Keratinocyte (primary cell): Measurements from ENCODE around the gene CTSD. TPM values are rescaled to one million over a fixed set of nuclear protein-coding genes. Genes with fewer than 3 reads are reported as not detected.

Source experiments
- DNase-seq: peaks from one replicate; pipeline ENCODE4 v3.0.0-alpha.2; 2011; ENCODE audit warnings: low read depth, missing footprints, low spot score
- FAIRE-seq: peaks from 2 replicates; lab custom pipeline; 2011; peaks lifted over from hg19 to GRCh38; lab: Jason Lieb, UNC
- H2AFZ ChIP-seq: 2 replicates; pipeline ENCODE4 v1.6.0; 2012; ENCODE audit warnings: low read length, control low read depth, inconsistent platforms; ENCODE audit not compliant: control insufficient read depth
- H3K27ac ChIP-seq: 2 replicates; pipeline ENCODE4 v1.5.1; 2011; ENCODE audit warnings: low read length; ENCODE audit not compliant: control insufficient read depth, insufficient read depth
- H3K27me3 ChIP-seq: 3 replicates; pipeline ENCODE4 v1.6.0; 2011; ENCODE audit warnings: low read length; ENCODE audit not compliant: control insufficient read depth, insufficient read depth; ENCODE audit errors: extremely low read depth
- H3K36me3 ChIP-seq, 2 experiments: 2 replicates in 1 of 2; 3 replicates in 1 of 2; pipeline ENCODE4 v1.5.1; 2011; ENCODE audit warnings: low read length in 2 of 2, mild to moderate bottlenecking in 1 of 2; ENCODE audit not compliant: control insufficient read depth in 2 of 2, insufficient read depth in 2 of 2; ENCODE audit errors: extremely low read depth in 1 of 2
- H3K4me1 ChIP-seq: 3 replicates; pipeline ENCODE4 v1.5.1; 2011; ENCODE audit warnings: low read length; ENCODE audit not compliant: control insufficient read depth, insufficient read depth; ENCODE audit errors: extremely low read depth
- H3K4me2 ChIP-seq: 3 replicates; pipeline ENCODE4 v1.6.0; 2011; ENCODE audit warnings: low read depth, low read length; ENCODE audit not compliant: control insufficient read depth, insufficient read depth; ENCODE audit errors: extremely low read depth
- H3K4me3 ChIP-seq, 3 experiments: fragments of 200-600 bp in 1 of 3; sonication (generic) in 1 of 3; 2 replicates in 2 of 3; 3 replicates in 1 of 3; pipeline ENCODE4 v1.5.1; 2011 to 2016; ENCODE audit warnings: low read length in 3 of 3, mild to moderate bottlenecking in 3 of 3, control low read depth in 2 of 3, inconsistent platforms in 1 of 3, low read depth in 1 of 3, mixed read lengths in 1 of 3, mixed run types in 1 of 3, moderate library complexity in 1 of 3; ENCODE audit not compliant: control insufficient read depth in 2 of 3, insufficient read depth in 2 of 3; ENCODE audit errors: extremely low read depth in 1 of 3
- H3K79me2 ChIP-seq: 2 replicates; pipeline ENCODE4 v1.6.0; 2012; ENCODE audit warnings: low read length; ENCODE audit not compliant: control insufficient read depth, insufficient read depth
- H3K9ac ChIP-seq: 3 replicates; pipeline ENCODE4 v1.6.0; 2011; ENCODE audit warnings: low read length; ENCODE audit not compliant: control insufficient read depth, insufficient read depth; ENCODE audit errors: extremely low read depth
- H3K9me1 ChIP-seq: 3 replicates; pipeline ENCODE4 v1.6.0; 2011; ENCODE audit warnings: low read length; ENCODE audit not compliant: control insufficient read depth, insufficient read depth; ENCODE audit errors: extremely low read depth
- H3K9me3 ChIP-seq: 2 replicates; pipeline ENCODE4 v1.5.1; 2012; ENCODE audit warnings: low read depth, low read length; ENCODE audit not compliant: control insufficient read depth
- H4K20me1 ChIP-seq: 3 replicates; pipeline ENCODE4 v1.6.0; 2011; ENCODE audit warnings: low read length; ENCODE audit not compliant: control insufficient read depth, insufficient read depth; ENCODE audit errors: extremely low read depth
- EZH2 ChIP-seq: IDR thresholded peaks from one replicate; pipeline ENCODE4 v1.6.1; 2012; ENCODE audit warnings: inconsistent platforms, mild to moderate bottlenecking, low read length, moderate library complexity
- dilution Hi-C: fragments of 300-500 bp; cut with MboI; formaldehyde crosslinking; loops from one replicate; pipeline ENCODE4 v1.7.0; 2020; ENCODE audit warnings: low sequenced_read_pairs; ENCODE audit not compliant: extremely low pct_ligation_motif_present
- polyA plus RNA-seq, 5 experiments: library from polyadenylated mRNA; depleted of rRNA in 3 of 5; stranded (reverse) in 3 of 5; stranded (forward) in 1 of 5; unstranded in 1 of 5; fragments of >200 nt; gene quantifications; 1 replicate in 1 of 5; 2 replicates in 3 of 5; 3 replicates in 1 of 5; pipeline versions ENCODE4 v1.2.1 to v1.2.3, GENCODE V29; 2011 to 2012; ENCODE audit warnings: missing spikeins in 2 of 5, low read depth in 1 of 5, low replicate concordance in 1 of 5
- TF ChIP-seq, protein P1 (sequence below), 3 experiments: IDR thresholded peaks in 1 of 3; conservative IDR thresholded peaks in 1 of 3; optimal IDR thresholded peaks in 1 of 3; 2 replicates in 2 of 3; 3 replicates in 1 of 3; pipeline versions ENCODE3 to v1.5.1; 2011; ENCODE audit warnings: low read length in 3 of 3, mild to moderate bottlenecking in 3 of 3, moderate library complexity in 2 of 3, control low read depth in 1 of 3, inconsistent platforms in 1 of 3; ENCODE audit not compliant: insufficient read depth in 2 of 3; ENCODE audit errors: extremely low read depth in 1 of 3

The CTSD gene
- polyA plus RNA-seq, 1 donor (not counting 4 experiments of a cell fraction or from before 2014, with no cell fraction given) = 152 TPM

DNA sequence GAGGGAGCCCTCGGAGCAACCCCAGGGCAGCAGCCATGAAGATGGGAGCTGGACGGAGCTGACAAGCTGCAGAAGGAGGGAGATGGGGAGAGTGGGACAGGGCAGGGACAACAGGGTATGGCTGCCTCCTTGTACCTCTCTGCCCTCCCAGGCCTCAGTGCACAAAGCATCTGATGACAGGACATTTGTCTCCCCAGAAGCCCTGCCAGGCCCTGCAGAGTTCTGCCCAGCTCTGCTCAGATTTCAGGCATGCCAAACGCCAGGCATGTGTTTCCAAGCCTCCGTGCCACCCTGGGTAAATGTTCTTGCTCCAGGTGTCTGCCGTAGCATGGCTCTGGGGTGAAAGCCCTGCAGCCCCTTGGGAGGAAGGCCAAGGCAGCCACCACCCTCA lies 12.2 kb downstream of the CTSD start:
- Histone ChIP-seq H3K4me3 (no peak overlapping the region), H3K27ac (no peak overlapping the region), H3K9me3 (no peaks in the 10 kb centered on the region), H3K36me3 (peaks cover 0 to 19% of the 10 kb centered on the region in 2 experiments), H3K9ac (no peak overlapping the region), H3K9me1 (no peaks in the 10 kb centered on the region), H3K79me2 (no peaks in the 10 kb centered on the region), H2AFZ (no peak overlapping the region), H4K20me1 (no peaks in the 10 kb centered on the region), H3K4me1 (peaks cover 20% of the 10 kb centered on the region), H3K27me3 (peaks cover 28% of the 10 kb centered on the region), H3K4me2 (no peak overlapping the region)
- TF ChIP-seq, protein P1, sequence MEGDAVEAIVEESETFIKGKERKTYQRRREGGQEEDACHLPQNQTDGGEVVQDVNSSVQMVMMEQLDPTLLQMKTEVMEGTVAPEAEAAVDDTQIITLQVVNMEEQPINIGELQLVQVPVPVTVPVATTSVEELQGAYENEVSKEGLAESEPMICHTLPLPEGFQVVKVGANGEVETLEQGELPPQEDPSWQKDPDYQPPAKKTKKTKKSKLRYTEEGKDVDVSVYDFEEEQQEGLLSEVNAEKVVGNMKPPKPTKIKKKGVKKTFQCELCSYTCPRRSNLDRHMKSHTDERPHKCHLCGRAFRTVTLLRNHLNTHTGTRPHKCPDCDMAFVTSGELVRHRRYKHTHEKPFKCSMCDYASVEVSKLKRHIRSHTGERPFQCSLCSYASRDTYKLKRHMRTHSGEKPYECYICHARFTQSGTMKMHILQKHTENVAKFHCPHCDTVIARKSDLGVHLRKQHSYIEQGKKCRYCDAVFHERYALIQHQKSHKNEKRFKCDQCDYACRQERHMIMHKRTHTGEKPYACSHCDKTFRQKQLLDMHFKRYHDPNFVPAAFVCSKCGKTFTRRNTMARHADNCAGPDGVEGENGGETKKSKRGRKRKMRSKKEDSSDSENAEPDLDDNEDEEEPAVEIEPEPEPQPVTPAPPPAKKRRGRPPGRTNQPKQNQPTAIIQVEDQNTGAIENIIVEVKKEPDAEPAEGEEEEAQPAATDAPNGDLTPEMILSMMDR (optimal IDR thresholded peaks at IDR 0.05 in 1 of 3, IDR thresholded peaks at IDR 0.05 in 1 of 3, conservative IDR thresholded peaks at IDR 0.05 in 1 of 3; ENCODE audit: extremely low read depth in 1 of 3, insufficient read depth in 2 of 3, low read length in 3 of 3) = no peak
- no peak for TF ChIP-seq EZH2
- FAIRE-seq (no peak), DNase-seq (no peak)
- dilution Hi-C loops = no loop called here

DNA sequence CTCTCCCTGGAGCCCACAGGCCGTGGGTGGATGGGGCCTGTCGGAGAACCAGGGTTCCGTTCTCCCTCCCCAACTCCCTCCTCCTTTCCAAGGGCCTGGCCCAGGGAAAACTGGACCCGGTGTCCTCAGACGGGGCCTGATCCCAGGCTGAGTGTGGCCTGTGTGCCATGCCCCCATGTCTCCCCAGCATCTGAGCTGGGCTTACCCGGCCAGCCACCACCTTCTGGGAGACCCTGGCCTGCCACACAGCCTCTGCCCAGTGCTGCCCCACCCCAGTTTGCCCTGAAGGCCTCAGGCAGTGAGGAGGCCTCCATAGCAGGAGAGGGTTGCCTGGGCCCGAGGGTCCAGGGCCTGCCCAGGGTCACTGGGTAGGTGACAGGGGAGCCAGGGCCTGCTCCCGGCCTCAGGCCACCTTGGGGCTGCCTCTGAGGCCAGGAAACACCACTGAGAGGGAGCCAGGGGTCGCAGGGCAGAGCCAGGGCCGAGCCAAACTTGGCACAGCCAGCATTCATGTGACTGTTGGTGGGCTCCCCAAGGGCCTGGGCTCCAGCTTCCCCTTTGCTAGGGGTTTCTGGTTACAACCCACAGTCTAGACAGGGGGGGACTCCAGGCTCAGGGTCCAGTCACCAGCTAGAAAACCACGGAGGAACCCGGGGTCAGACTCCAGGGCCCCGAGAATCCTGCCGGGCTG lies 12.7 kb downstream of the CTSD start:
- Histone ChIP-seq H3K9ac (no peak overlapping the region), H3K27ac (no peak overlapping the region), H3K79me2 (no peaks in the 10 kb centered on the region), H3K4me2 (no peak overlapping the region), H3K27me3 (peaks cover 28% of the 10 kb centered on the region), H4K20me1 (no peaks in the 10 kb centered on the region), H3K9me1 (no peaks in the 10 kb centered on the region), H3K4me3 (no peak overlapping the region), H2AFZ (no peak overlapping the region), H3K4me1 (peaks cover 25% of the 10 kb centered on the region), H3K36me3 (peaks cover 0 to 15% of the 10 kb centered on the region in 2 experiments), H3K9me3 (no peaks in the 10 kb centered on the region)
- TF ChIP-seq EZH2 = no peak
- TF ChIP-seq, protein P1 (optimal IDR thresholded peaks at IDR 0.05 in 1 of 3, IDR thresholded peaks at IDR 0.05 in 1 of 3, conservative IDR thresholded peaks at IDR 0.05 in 1 of 3; ENCODE audit: extremely low read depth in 1 of 3, insufficient read depth in 2 of 3, low read length in 3 of 3) = no peak
- dilution Hi-C loops = no loop called here
- FAIRE-seq (no peak), DNase-seq (no peak)
